ENCODE measurements around the gene PDE12.

PDE12 gene

GRCh38 chr3:57545636-57546268 is 10.3 kb upstream of the PDE12 start:
- no peak overlapping the region for H3K4me3 ChIP-seq (ENCODE audit: low read depth, low read length)
- no peak for DNase-seq (ENCODE audit: low read depth)
- TF ChIP-seq CTCF (IDR thresholded peaks at IDR 0.05; ENCODE audit: insufficient read depth, low read depth, low read length, missing control alignments), result no peak

DNA sequence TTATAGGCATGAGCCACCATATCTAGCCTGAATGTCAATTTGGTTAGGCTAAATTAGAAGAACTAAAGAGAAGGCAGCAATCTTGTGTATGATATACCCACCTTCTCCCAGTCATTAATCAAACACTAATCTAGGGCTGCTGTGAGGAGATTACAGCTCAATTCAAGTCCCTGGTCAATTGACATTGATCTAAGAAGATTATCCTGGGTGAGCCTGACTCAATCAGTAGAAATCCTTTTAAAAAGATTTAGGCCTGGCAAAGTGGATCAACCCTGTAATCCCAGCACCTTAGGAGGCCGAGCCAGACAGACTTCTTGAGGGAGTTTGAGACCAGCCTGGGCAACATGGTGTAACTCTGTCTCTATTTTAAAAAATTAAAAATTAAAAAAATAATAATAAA is 9.5 kb upstream of the PDE12 start:
- DNase-seq (ENCODE audit: low read depth), result no peak
- TF ChIP-seq CTCF (IDR thresholded peaks at IDR 0.05; ENCODE audit: insufficient read depth, low read depth, low read length, missing control alignments), result no peak
- H3K4me3 ChIP-seq (ENCODE audit: low read depth, low read length), result no peak overlapping the region

GRCh38 chr3:57555306-57555705 is 768 bp upstream of the PDE12 start:
- peak; percentile 24 for DNase-seq (ENCODE audit: low read depth)
- no peak for TF ChIP-seq CTCF (IDR thresholded peaks at IDR 0.05; ENCODE audit: insufficient read depth, low read depth, low read length, missing control alignments)
- peak overlapping the region; percentile 72 for H3K4me3 ChIP-seq (ENCODE audit: low read depth, low read length)

GRCh38 chr3:57556459-57557084 is 498 bp downstream of the PDE12 start:
- DNase-seq (ENCODE audit: low read depth), result no peak
- TF ChIP-seq CTCF (IDR thresholded peaks at IDR 0.05; ENCODE audit: insufficient read depth, low read depth, low read length, missing control alignments), result no peak
- peak overlapping the region; percentile 72 for H3K4me3 ChIP-seq (ENCODE audit: low read depth, low read length)

DNA sequence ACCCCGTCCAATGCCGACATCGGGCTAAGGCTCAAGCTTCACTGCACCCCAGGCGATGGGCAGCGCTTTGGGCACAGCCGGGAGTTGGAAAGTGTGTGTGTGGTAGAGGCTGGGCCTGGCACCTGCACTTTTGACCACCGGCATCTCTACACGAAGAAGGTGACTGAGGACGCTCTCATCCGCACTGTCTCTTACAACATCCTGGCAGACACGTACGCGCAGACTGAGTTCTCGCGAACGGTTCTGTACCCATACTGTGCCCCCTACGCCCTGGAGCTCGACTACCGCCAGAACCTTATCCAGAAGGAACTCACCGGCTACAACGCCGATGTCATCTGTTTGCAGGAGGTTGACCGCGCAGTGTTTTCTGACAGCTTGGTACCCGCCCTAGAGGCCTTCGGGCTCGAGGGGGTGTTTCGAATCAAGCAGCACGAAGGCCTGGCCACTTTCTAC is 1.0 kb downstream of the PDE12 start:
- H3K4me3 ChIP-seq (ENCODE audit: low read depth, low read length), result peak overlapping the region; percentile 72
- no peak for TF ChIP-seq CTCF (IDR thresholded peaks at IDR 0.05; ENCODE audit: insufficient read depth, low read depth, low read length, missing control alignments)
- peak; percentile 72 for DNase-seq (ENCODE audit: low read depth)

GRCh38 chr3:57559526-57559925 is 3.5 kb downstream of the PDE12 start:
- no peak for DNase-seq (ENCODE audit: low read depth)
- no peak overlapping the region for H3K4me3 ChIP-seq (ENCODE audit: low read depth, low read length)
- TF ChIP-seq CTCF (IDR thresholded peaks at IDR 0.05; ENCODE audit: insufficient read depth, low read depth, low read length, missing control alignments), result no peak
